ENCODE results near the gene SLC7A7. TPM values are rescaled to one million over a fixed set of nuclear protein-coding genes. Genes with fewer than 3 reads are reported as not detected.
A peak's percentile ranks its signal among the peaks of the same experiment; 100 is the strongest.

SLC7A7 gene
- total and polyA plus RNA-seq, 2 of the 13 experiments (the other 11 are each of a cell fraction or from before 2014, with no cell fraction given): 0.13 to 0.63 TPM

GRCh38 chr14:22801716-22802115 lies 13.5 kb downstream of the SLC7A7 start:
- ATAC-seq (no peak), DNase-seq (ENCODE audit: low spot score) (no peak), FAIRE-seq (no peak)
- in situ Hi-C loops (cut with HindIII; ENCODE audit: extremely low pct_ligation_motif_present, low pct_unique_long_range_greater_than_20kb): no loop called here
- TF ChIP-seq MAFK (conservative IDR thresholded peaks at IDR 0.05 in 1 of 2, IDR thresholded peaks at IDR 0.05 in 1 of 2; ENCODE audit: low read length in 2 of 2): peak; percentile 23 to 40; a peak in 2 of 4 replicates
- TF ChIP-seq ZNF646 (CRISPR knock-in tag; IDR thresholded peaks at IDR 0.05): 0 out of 2 replicates have a peak, but pooled peaks have one; percentile 19
- no peak for TF ChIP-seq KMT2A (CRISPR knock-in tag; IDR thresholded peaks at IDR 0.05)
- no peaks in the 10 kb centered on the region for H3K79me2 ChIP-seq (ENCODE audit: insufficient read depth, low read length)
- H3K4me3 ChIP-seq (replicated peaks in 1 of 3; ENCODE audit: insufficient read depth in 1 of 3, low read depth in 2 of 3, low read length in 3 of 3): no peak overlapping the region
- H3K4me1 ChIP-seq (ENCODE audit: insufficient read depth, low read length): peaks cover 18% of the 10 kb centered on the region
- no peaks in the 10 kb centered on the region for H3K27me3 ChIP-seq (ENCODE audit: control insufficient read depth in 1 of 2, insufficient read depth in 2 of 2, low read length in 2 of 2)
- H3K9ac ChIP-seq (ENCODE audit: insufficient read depth, low read depth, low read length): no peak overlapping the region
- ChIA-PET CTCF (ENCODE audit: low intra/inter-chr PET ratio, low total read pairs) (no interaction called here), POLR2A (no interaction called here)
- intact Hi-C loops (cut with micrococcal nuclease; ENCODE audit: unreplicated experiment): no loop called here
- no TSS peak for BruUV-seq (replicated peaks)
- H3K4me2 ChIP-seq (ENCODE audit: low read depth, low read length): no peak overlapping the region
- WGBS (ENCODE audit: low lambda C conversion rate): 39% methylated on average over 8 of the region's 8 CpGs
- H3K27ac ChIP-seq (ENCODE audit: extremely low read length, insufficient read depth, low read length): no peak overlapping the region
- no peaks in the 10 kb centered on the region for H3K9me3 ChIP-seq (ENCODE audit: low read length)
- no peaks in the 10 kb centered on the region for H4K20me1 ChIP-seq (ENCODE audit: insufficient read depth, low read length)
- no peak overlapping the region for H2AFZ ChIP-seq (ENCODE audit: low read length)
- H3K36me3 ChIP-seq (replicated peaks in 1 of 2; ENCODE audit: control insufficient read depth in 1 of 2, insufficient read depth in 2 of 2, low read length in 2 of 2): no peaks in the 10 kb centered on the region

Data from HepG2 (cell line).